H9 (cell line): ENCODE data around the gene BTD. TPM values are rescaled to one million over a fixed set of nuclear protein-coding genes. Genes with fewer than 3 reads are reported as not detected.

ENCODE experiments used
- DNase-seq: peaks from one replicate; pipeline ENCODE4 v3.0.0-alpha.2; 2017
- H2AFZ ChIP-seq: one replicate; pipeline ENCODE4 v1.6.1; 2013; ENCODE audit warnings: mild to moderate bottlenecking, low read length, control low read depth, moderate library complexity
- H2AK5ac ChIP-seq: 2 replicates; pipeline ENCODE4 v1.6.1; 2013; ENCODE audit warnings: low read length, control low read depth, mixed read lengths; ENCODE audit not compliant: insufficient read length
- H2BK120ac ChIP-seq: one replicate; pipeline ENCODE4 v1.6.1; 2013; ENCODE audit warnings: low read depth, mild to moderate bottlenecking, low read length, control low read depth, inconsistent platforms; ENCODE audit not compliant: poor library complexity, severe bottlenecking
- H2BK12ac ChIP-seq: 2 replicates; pipeline ENCODE4 v1.6.1; 2013; ENCODE audit warnings: low read length, control low read depth, mixed read lengths, low read depth; ENCODE audit not compliant: insufficient read length
- H2BK15ac ChIP-seq: 2 replicates; pipeline ENCODE4 v1.6.1; 2013; ENCODE audit warnings: low read depth, low read length, control low read depth
- H2BK20ac ChIP-seq: one replicate; pipeline ENCODE4 v1.6.1; 2013; ENCODE audit warnings: low read depth, mild to moderate bottlenecking, low read length, control low read depth, inconsistent platforms; ENCODE audit not compliant: poor library complexity, severe bottlenecking
- H2BK5ac ChIP-seq: 2 replicates; pipeline ENCODE4 v1.6.1; 2013; ENCODE audit warnings: low read length, control low read depth, mixed read lengths; ENCODE audit not compliant: insufficient read length
- H3K14ac ChIP-seq: 2 replicates; pipeline ENCODE4 v1.6.1; 2013; ENCODE audit warnings: low read length, control low read depth; ENCODE audit not compliant: insufficient read depth
- H3K18ac ChIP-seq: 2 replicates; pipeline ENCODE4 v1.6.1; 2013; ENCODE audit warnings: low read depth, mild to moderate bottlenecking, mixed read lengths, low read length, control low read depth; ENCODE audit not compliant: insufficient read length
- H3K23ac ChIP-seq: 2 replicates; pipeline ENCODE4 v1.6.1; 2013; ENCODE audit warnings: low read length, control low read depth, mixed read lengths, low read depth; ENCODE audit not compliant: insufficient read length
- H3K23me2 ChIP-seq: 2 replicates; pipeline ENCODE4 v1.6.1; 2013; ENCODE audit warnings: low read depth, mild to moderate bottlenecking, mixed read lengths, low read length, control low read depth; ENCODE audit not compliant: insufficient read length, poor library complexity, severe bottlenecking
- H3K27ac ChIP-seq: 2 replicates; pipeline ENCODE4 v1.5.1; 2013; ENCODE audit warnings: low read length, control low read depth, mixed read lengths, low read depth; ENCODE audit not compliant: insufficient read length
- H3K27me3 ChIP-seq: 2 replicates; pipeline ENCODE4 v1.6.1; 2013; ENCODE audit warnings: low read length, control low read depth, inconsistent platforms; ENCODE audit not compliant: insufficient read depth
- H3K4ac ChIP-seq: 2 replicates; pipeline ENCODE4 v1.6.1; 2013; ENCODE audit warnings: low read depth, mild to moderate bottlenecking, control low read depth, inconsistent platforms, low read length, moderate library complexity
- H3K4me1 ChIP-seq: 2 replicates; pipeline ENCODE4 v1.6.1; 2013; ENCODE audit warnings: low read length, control low read depth, inconsistent platforms; ENCODE audit not compliant: insufficient read depth
- H3K4me2 ChIP-seq: 2 replicates; pipeline ENCODE4 v1.6.1; 2013; ENCODE audit warnings: low read length, control low read depth, mixed read lengths; ENCODE audit not compliant: insufficient read length, insufficient read depth
- H3K56ac ChIP-seq: 2 replicates; pipeline ENCODE4 v1.6.1; 2013; ENCODE audit warnings: low read depth, mild to moderate bottlenecking, mixed read lengths, low read length, control low read depth; ENCODE audit not compliant: insufficient read length
- H3K79me1 ChIP-seq: 2 replicates; pipeline ENCODE4 v1.6.1; 2013; ENCODE audit warnings: low read depth, mild to moderate bottlenecking, moderate library complexity, low read length, control low read depth, inconsistent platforms; ENCODE audit not compliant: insufficient read depth, poor library complexity, severe bottlenecking
- H3K79me2 ChIP-seq: 2 replicates; pipeline ENCODE4 v1.6.1; 2013; ENCODE audit warnings: low read length, control low read depth, inconsistent platforms; ENCODE audit not compliant: insufficient read depth
- H3K9ac ChIP-seq: 2 replicates; pipeline ENCODE4 v1.6.1; 2013; ENCODE audit warnings: low read length, control low read depth, mixed read lengths; ENCODE audit not compliant: insufficient read length; ENCODE audit errors: extremely low read depth
- H3K9me3 ChIP-seq: one replicate; pipeline ENCODE4 v1.6.1; 2013; ENCODE audit warnings: low read depth, low read length, inconsistent platforms; ENCODE audit not compliant: control insufficient read depth
- H3T11ph ChIP-seq: one replicate; pipeline ENCODE4 v1.6.1; 2013; ENCODE audit warnings: mild to moderate bottlenecking, low read length, control low read depth, inconsistent platforms
- H4K20me1 ChIP-seq: one replicate; pipeline ENCODE4 v1.6.1; 2013; ENCODE audit not compliant: control insufficient read depth, insufficient read length, insufficient read depth
- H4K5ac ChIP-seq: 2 replicates; pipeline ENCODE4 v1.6.1; 2013; ENCODE audit warnings: low read depth, mild to moderate bottlenecking, mixed read lengths, low read length, control low read depth; ENCODE audit not compliant: insufficient read length
- H4K8ac ChIP-seq: replicated peaks from 2 replicates; pipeline ENCODE4 v1.6.1; 2013; ENCODE audit warnings: low read length, control low read depth, mixed read lengths, low read depth; ENCODE audit not compliant: insufficient read length
- H4K91ac ChIP-seq: 2 replicates; pipeline ENCODE4 v1.6.1; 2013; ENCODE audit warnings: low read depth, mild to moderate bottlenecking, moderate library complexity, mixed read lengths, low read length, control low read depth; ENCODE audit not compliant: insufficient read length
- H3K27ac Mint-ChIP-seq, 3 experiments: 2 replicates in 2 of 3; 3 replicates in 1 of 3; pipeline ENCODE4 v1.8.0; 2020 to 2021; ENCODE audit warnings: mixed read lengths in 3 of 3, mild to moderate bottlenecking in 1 of 3, moderate library complexity in 1 of 3
- H3K27me3 Mint-ChIP-seq: 2 replicates; pipeline ENCODE4 v1.8.0; 2021; ENCODE audit warnings: low read depth, mild to moderate bottlenecking, moderate library complexity, mixed read lengths
- H3K36me3 Mint-ChIP-seq, 3 experiments: 2 replicates in 2 of 3; 3 replicates in 1 of 3; pipeline ENCODE4 v1.8.0; 2020 to 2021; ENCODE audit warnings: low read depth in 3 of 3, mixed read lengths in 3 of 3; ENCODE audit not compliant: insufficient read depth in 1 of 3
- H3K4me1 Mint-ChIP-seq, 2 experiments: 2 replicates each; pipeline ENCODE4 v1.8.0; 2020; ENCODE audit warnings: mixed read lengths in 2 of 2
- H3K4me3 Mint-ChIP-seq, 2 experiments: 2 replicates in 1 of 2; 3 replicates in 1 of 2; pipeline ENCODE4 v1.8.0; 2020 to 2021; ENCODE audit warnings: mild to moderate bottlenecking in 2 of 2, mixed read lengths in 2 of 2, moderate library complexity in 1 of 2
- H3K9me3 Mint-ChIP-seq, 2 experiments: 2 replicates in 1 of 2; 3 replicates in 1 of 2; pipeline ENCODE4 v1.8.0; 2020; ENCODE audit warnings: mild to moderate bottlenecking in 2 of 2, mixed read lengths in 2 of 2, moderate library complexity in 1 of 2
- CTCF ChIP-seq: fragments of 200-600 bp; sonication (generic); conservative IDR thresholded peaks from 3 replicates; pipeline ENCODE4 v1.8.0; 2021; ENCODE audit warnings: antibody characterized with exemption, mild to moderate bottlenecking
- WGBS: extraction: QIAGEN DNeasy Blood & Tissue Kit; methylation state at CpG from one replicate; pipeline ENCODE4 v1.1.7; 2013; ENCODE audit warnings: missing lambda C conversion rate, low lambda C conversion rate, mixed read lengths; ENCODE audit not compliant: insufficient read length; ENCODE audit errors: extremely low coverage; 5-methylcytosine and 5-hydroxymethylcytosine counted together
- total RNA-seq: library from RNA; stranded (reverse); gene quantifications from 2 replicates; pipeline ENCODE4 v1.2.1, GENCODE V29; 2021

The BTD gene
- total RNA-seq, 1 experiment from 2014 or later: 21.5 TPM

GRCh38 chr3:15630646-15631350 is 29.3 kb downstream of the BTD start:
- Histone ChIP-seq H3K18ac (no peak overlapping the region), H2AK5ac (no peak overlapping the region), H3K27ac (no peak overlapping the region), H3K23ac (no peak overlapping the region), H3K23me2 (no peaks in the 10 kb centered on the region), H3K14ac (no peak overlapping the region), H4K91ac (no peak overlapping the region), H3K27me3 (no peaks in the 10 kb centered on the region), H2BK15ac (no peak overlapping the region), H3K9ac (no peak overlapping the region), H2BK5ac (no peak overlapping the region), H2BK20ac (no peak overlapping the region), H3K9me3 (no peaks in the 10 kb centered on the region), H2BK120ac (no peak overlapping the region), H2BK12ac (no peak overlapping the region), H4K5ac (no peak overlapping the region), H4K20me1 (no peaks in the 10 kb centered on the region), H3K4ac (no peak overlapping the region), H3K4me1 (peaks cover 21% of the 10 kb centered on the region), H3K56ac (no peak overlapping the region), H2AFZ (no peak overlapping the region), H3K79me1 (no peaks in the 10 kb centered on the region), H3T11ph (no peak overlapping the region), H4K8ac (no peak overlapping the region), H3K4me2 (no peak overlapping the region), H3K79me2 (no peaks in the 10 kb centered on the region)
- Mint-ChIP-seq H3K36me3 (peaks cover under 1% of the 10 kb centered on the region in 3 experiments; a peak in 3 of 7 replicates), H3K27ac (peak overlapping the region; percentile 57 to 85 (median 72); a peak in 1 of 7 replicates), H3K9me3 (no peaks in the 10 kb centered on the region), H3K27me3 (no peaks in the 10 kb centered on the region), H3K4me1 (peaks cover 59 to 62% of the 10 kb centered on the region in 2 experiments), H3K4me3 (no peak overlapping the region)
- no CpG with 5 or more reads among the region's 8 CpGs for WGBS
- no peak for TF ChIP-seq CTCF
- DNase-seq: no peak
